Aorta (tissue), 5 donors: ENCODE data around the gene NT5C2. TPM values are rescaled to one million over a fixed set of nuclear protein-coding genes. Genes with fewer than 3 reads are reported as not detected.
"Not testable (repeated sequence)": the region's sequence is repeated elsewhere in the genome, so short reads cannot be mapped to it uniquely, and the experiment has no call there.

Experiments
- ATAC-seq: fragments of 200-7000 bp; cut with Tn5 transposase; one replicate; pipeline ENCODE4 v1.9.1; 2022; ENCODE audit warnings: moderate library complexity; ENCODE audit not compliant: low FRiP score
- DNase-seq, 2 donors: peaks; one replicate each; pipeline ENCODE4 v3.0.0-alpha.2; 2020
- H3K27ac ChIP-seq, 2 donors: one replicate each; pipeline ENCODE4 v1.5.1; 2013; ENCODE audit warnings: low read length in 2 of 2, mild to moderate bottlenecking in 2 of 2, moderate library complexity in 2 of 2, control low read depth in 1 of 2, inconsistent platforms in 1 of 2, low read depth in 1 of 2
- H3K27me3 ChIP-seq, 2 donors: one replicate each; pipeline ENCODE4 v1.6.1; 2013; ENCODE audit warnings: control low read depth in 1 of 2, low read length in 1 of 2, mild to moderate bottlenecking in 1 of 2, moderate library complexity in 1 of 2; ENCODE audit not compliant: insufficient read depth in 2 of 2, control insufficient read depth in 1 of 2
- H3K36me3 ChIP-seq, 2 donors: one replicate each; pipeline ENCODE4 v1.6.1; 2013; ENCODE audit warnings: control low read depth in 1 of 2, low read length in 1 of 2, mild to moderate bottlenecking in 1 of 2; ENCODE audit not compliant: insufficient read depth in 2 of 2, control insufficient read depth in 1 of 2
- H3K4me1 ChIP-seq, 2 donors: one replicate each; pipeline ENCODE4 v1.6.1; 2013; ENCODE audit warnings: low read length in 2 of 2, control low read depth in 1 of 2, mild to moderate bottlenecking in 1 of 2, moderate library complexity in 1 of 2; ENCODE audit not compliant: insufficient read depth in 2 of 2, control insufficient read depth in 1 of 2
- H3K4me3 ChIP-seq, 2 donors: one replicate each; pipeline ENCODE4 v1.5.1; 2013; ENCODE audit warnings: low read length in 2 of 2, control low read depth in 1 of 2, mild to moderate bottlenecking in 1 of 2
- H3K9me3 ChIP-seq: one replicate; pipeline ENCODE4 v1.6.1; 2013; ENCODE audit warnings: mild to moderate bottlenecking, low read length; ENCODE audit not compliant: control insufficient read depth
- WGBS, 2 donors: extraction: QIAGEN DNeasy Blood & Tissue Kit; methylation state at CpG; one replicate each; pipeline ENCODE4 v1.1.7; 2013; 5-methylcytosine and 5-hydroxymethylcytosine counted together
- intact Hi-C, 2 donors: fragments of 100-400 bp; cut with DNase I; formaldehyde crosslinking; loops; one replicate each; pipeline versions ENCODE4 v1.14.2 to v1.15.0; 2022
- polyA plus RNA-seq, 2 donors: library from polyadenylated mRNA; stranded (reverse); fragments of 200-250 nt; gene quantifications; one replicate each; pipeline ENCODE4 v1.2.3, GENCODE V29; 2013
- total RNA-seq, 2 donors: library from RNA; stranded (reverse); fragmentation: NEBNext Ultra II Directional; extraction: Animal tissue kit (Norgen Biotek cat#: 25700); gene quantifications; one replicate each; pipeline ENCODE4 v1.2.1, GENCODE V29; 2021
- donor health status: healthy with polysubstance abuse.
- donor health status: Bipolar disorder and iron deficiency.
- donor health status: DM: no; HTN: no; CAD: no.
- donor health status: DM: no; HTN: no; CAD: no.
- donor health status: DM: yes; HTN: yes; CAD: no.

NT5C2 gene
- total and polyA plus RNA-seq, 4 donors = 34.7 to 102 (median 73.9) TPM

DNA sequence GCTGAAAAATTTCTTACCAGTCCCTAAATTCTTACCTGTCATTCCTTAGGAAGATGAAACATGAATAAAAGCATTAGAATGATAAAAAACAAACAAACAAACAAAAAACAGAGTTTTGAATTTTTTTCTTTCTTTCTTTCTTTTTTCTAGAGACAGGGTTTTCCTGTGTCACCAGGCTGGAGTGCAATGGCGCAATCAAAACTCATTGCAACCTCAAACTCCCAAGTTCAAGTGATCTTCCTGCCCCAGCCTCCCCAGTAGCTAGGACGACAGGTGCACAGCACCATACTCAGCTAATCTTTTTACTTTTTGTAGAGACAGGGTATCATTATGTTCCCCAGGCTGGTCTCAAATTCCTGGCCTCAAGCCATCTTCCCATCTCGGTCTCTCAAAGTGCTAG lies 26.5 kb downstream of the NT5C2 start:
- Histone ChIP-seq H3K9me3 (no peaks in the 10 kb centered on the region), H3K27ac (no peak overlapping the region), H3K4me1 (no peaks in the 10 kb centered on the region), H3K27me3 (no peaks in the 10 kb centered on the region), H3K4me3 (no peak overlapping the region), H3K36me3 (no peaks in the 10 kb centered on the region)
- intact Hi-C loops = no loop called here
- 90 to 95% methylated on average over 3 of the region's 3 CpGs for WGBS, 2 donors
- DNase-seq = no peak
- no peak for ATAC-seq

DNA sequence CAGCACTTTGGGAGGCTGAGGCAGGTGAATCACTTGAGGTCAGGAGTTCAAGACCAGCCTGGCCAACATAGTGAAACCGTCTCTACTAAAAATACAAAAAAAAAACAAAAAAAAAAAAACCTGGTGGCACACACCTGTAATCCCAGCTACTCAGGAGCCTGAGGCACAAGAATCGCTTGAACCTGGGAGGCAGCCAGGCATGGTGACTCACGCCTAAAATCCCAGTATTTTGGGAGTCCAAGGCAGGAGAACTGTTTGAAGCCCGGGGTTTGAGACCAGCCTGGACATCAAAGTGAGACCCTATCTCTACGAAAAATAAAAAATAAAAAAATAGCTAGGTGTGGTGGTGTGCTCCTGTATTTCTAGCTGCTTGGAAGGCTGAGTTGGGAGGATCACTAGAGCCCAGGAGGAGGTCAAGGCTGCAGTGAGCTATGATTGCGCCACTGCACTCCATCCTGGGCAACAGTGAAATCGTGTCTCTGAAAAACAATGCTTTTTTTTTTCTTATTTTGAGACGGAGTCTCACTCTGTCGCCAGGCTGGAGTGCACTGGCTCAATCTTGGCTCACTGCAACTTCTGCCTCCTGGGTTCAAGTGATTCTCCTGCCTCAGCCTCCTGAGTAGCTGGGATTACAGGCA lies 29.2 kb downstream of the NT5C2 start:
- H3K4me1 ChIP-seq, intact Hi-C loops, DNase-seq, H3K4me3 ChIP-seq, ATAC-seq, H3K36me3 ChIP-seq, H3K9me3 ChIP-seq, H3K27me3 ChIP-seq: not testable (repeated sequence)
- peak overlapping the region in 1 of 2 donors; percentile 35 for H3K27ac ChIP-seq
- 88 to 92% methylated on average over 9 of the region's 9 CpGs for WGBS, 2 donors

DNA sequence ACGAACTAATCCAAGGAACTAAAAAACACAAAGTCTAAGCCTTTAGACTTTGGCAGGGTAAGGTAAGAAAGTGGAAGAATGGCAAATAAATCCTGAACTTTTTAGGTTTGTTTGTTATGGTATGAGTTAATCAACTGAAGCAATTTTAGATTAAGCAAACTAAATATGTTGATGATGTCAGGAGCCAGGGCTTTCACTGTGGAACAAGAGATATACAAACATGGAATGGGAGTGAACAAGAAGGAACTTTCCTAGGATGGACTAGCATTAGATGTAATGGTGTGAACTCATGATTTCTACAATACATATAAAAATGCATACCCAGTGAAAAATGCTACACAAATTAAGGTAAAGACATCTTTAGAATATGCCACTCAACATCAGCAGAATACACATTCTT lies 35.8 kb downstream of the NT5C2 start:
- no peak overlapping the region for H3K4me3 ChIP-seq
- peaks cover 0 to 8% of the 10 kb centered on the region in 2 donors for H3K4me1 ChIP-seq
- ATAC-seq (no peak), DNase-seq (no peak)
- 16 to 18% methylated on average over 1 of the region's 1 CpG for whole genome bisulfite sequencing, 2 donors
- H3K27me3 ChIP-seq = no peaks in the 10 kb centered on the region
- no peaks in the 10 kb centered on the region for H3K36me3 ChIP-seq
- intact Hi-C loops = no loop called here
- H3K9me3 ChIP-seq = no peaks in the 10 kb centered on the region
- H3K27ac ChIP-seq = no peak overlapping the region

DNA sequence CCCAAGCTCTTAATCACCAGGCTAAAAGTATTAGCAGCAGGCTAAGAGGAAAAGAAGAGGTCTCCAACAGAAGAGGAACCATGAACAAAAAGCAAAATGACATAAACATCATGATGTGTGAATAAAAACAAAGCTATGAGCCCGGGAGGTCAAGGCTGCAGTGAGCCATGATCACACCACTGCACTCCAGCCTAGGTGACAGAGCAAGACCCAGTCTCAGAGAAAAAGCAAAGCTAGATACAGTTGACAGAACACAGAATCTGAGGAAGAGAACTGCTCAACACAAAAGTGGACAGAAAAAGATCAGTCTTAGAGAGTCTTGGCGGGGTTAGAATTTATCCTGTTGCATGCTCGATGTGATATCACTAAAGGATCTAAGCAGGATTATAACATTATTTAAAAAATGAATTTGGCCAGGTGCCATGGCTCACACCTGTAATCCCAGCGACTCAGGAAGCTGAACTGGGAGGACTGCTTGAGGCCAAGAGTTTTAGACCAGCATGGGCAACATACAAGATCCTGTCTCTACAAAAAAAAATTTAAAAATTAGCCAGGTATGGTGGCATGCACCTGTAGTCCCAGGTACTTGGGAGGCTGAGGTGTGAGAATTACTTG lies 37.5 kb downstream of the NT5C2 start:
- intact Hi-C loops = no loop called here
- ATAC-seq (no peak), DNase-seq (no peak)
- Histone ChIP-seq H3K4me1 (peaks cover 0 to 8% of the 10 kb centered on the region in 2 donors), H3K9me3 (no peaks in the 10 kb centered on the region), H3K4me3 (no peak overlapping the region), H3K27ac (peak overlapping the region in 1 of 2 donors; percentile 50), H3K36me3 (no peaks in the 10 kb centered on the region), H3K27me3 (no peaks in the 10 kb centered on the region)
- WGBS, 2 donors = 58 to 64% methylated on average over 4 of the region's 4 CpGs

- no peak for DNase-seq
- peak; percentile 59 for ATAC-seq
Observed at GRCh38 chr10:103154521-103155299, 38.4 kb downstream of the NT5C2 start.

GRCh38 chr10:103153302-103154197 lies 39.5 kb downstream of the NT5C2 start:
- peak; percentile 45 for ATAC-seq
- Histone ChIP-seq H3K4me3 (no peak overlapping the region), H3K27ac (peak overlapping the region; percentile 33 to 82), H3K9me3 (no peaks in the 10 kb centered on the region), H3K36me3 (no peaks in the 10 kb centered on the region), H3K27me3 (no peaks in the 10 kb centered on the region), H3K4me1 (peaks cover 0 to 8% of the 10 kb centered on the region in 2 donors)
- WGBS, 2 donors = 7 to 10% methylated on average over 8 of the region's 8 CpGs
- DNase-seq = no peak
- intact Hi-C loops = loop anchor here (5.0 kb wide), 1 partner anchor 46 kb away; no protein-coding TSS in a partner anchor

More at GRCh38 chr10:103154521-103155299, 38.4 kb downstream of the NT5C2 start:
- Histone ChIP-seq H3K36me3 (no peaks in the 10 kb centered on the region), H3K9me3 (no peaks in the 10 kb centered on the region), H3K4me3 (no peak overlapping the region), H3K4me1 (peaks cover 0 to 8% of the 10 kb centered on the region in 2 donors), H3K27ac (peak overlapping the region in 1 of 2 donors; percentile 87), H3K27me3 (no peaks in the 10 kb centered on the region)
- intact Hi-C loops = loop anchor here (5.0 kb wide), 1 partner anchor 47 kb away; no protein-coding TSS in a partner anchor
- 13 to 21% methylated on average over 3 of the region's 3 CpGs for WGBS, 2 donors

DNA sequence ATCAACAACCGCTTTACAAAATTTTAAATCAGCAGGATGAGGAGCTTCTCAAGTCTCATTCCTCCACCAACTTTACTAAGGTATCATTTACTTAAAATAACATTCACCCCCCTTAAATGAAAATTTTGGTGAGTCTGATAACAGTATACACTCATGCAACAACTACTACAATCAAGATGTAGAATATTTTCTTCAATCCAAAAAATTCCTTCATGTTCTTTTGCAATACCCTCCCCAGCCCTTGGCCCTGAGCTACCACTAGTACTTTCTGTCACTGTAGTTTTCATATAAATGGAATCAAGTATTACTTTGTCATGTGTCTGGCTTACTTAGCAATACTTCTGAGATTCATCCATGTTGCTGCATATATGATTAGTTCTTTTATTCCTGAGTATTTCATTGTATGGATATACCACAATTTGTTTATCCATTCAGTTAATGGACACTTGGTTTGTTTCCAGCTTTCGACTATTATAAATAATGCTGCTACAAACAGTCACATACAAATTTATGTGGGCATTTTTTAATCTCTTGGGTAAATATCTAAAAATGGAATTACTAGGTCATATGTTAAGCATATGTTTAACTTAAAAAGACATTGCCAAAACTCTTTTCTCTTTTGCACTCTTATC lies 43.0 kb downstream of the NT5C2 start:
- DNase-seq (no peak), ATAC-seq (no peak)
- intact Hi-C loops = loop anchor here (5.0 kb wide), 2 partner anchors 42 to 43 kb away; partner anchors contain the start of gene NT5C2 (in 1 of the 2)
- Histone ChIP-seq H3K4me3 (no peak overlapping the region), H3K36me3 (no peaks in the 10 kb centered on the region), H3K4me1 (peaks cover 3 to 7% of the 10 kb centered on the region in 2 donors), H3K9me3 (no peaks in the 10 kb centered on the region), H3K27me3 (no peaks in the 10 kb centered on the region), H3K27ac (no peak overlapping the region)
- WGBS, 2 donors = 64 to 70% methylated on average over 2 of the region's 2 CpGs
